Activated CD4-positive, alpha-beta memory T cell treated with anti-CD3 and anti-CD28 coated beads, Interleukin-2, amount 10 ng/mL, durations not matched to agents 7 days and 5 days (primary cell): ENCODE data around the gene WDR17. TPM values are rescaled to one million over a fixed set of nuclear protein-coding genes. Genes with fewer than 3 reads are reported as not detected.

ENCODE experiments used
- CTCF ChIA-PET: fragments of 350-600 bp; sonication (Branson Sonifier 250); formaldehyde crosslinking; loops from one replicate; lab custom pipeline; 2021; ENCODE audit warnings: antibody characterized with exemption, inconsistent platforms; lab: Charles Lee
- POLR2A ChIA-PET: fragments of 350-600 bp; sonication (Branson Sonifier 250); formaldehyde crosslinking; loops from one replicate; lab custom pipeline; 2021; ENCODE audit warnings: antibody characterized with exemption; lab: Charles Lee
- DNase-seq: peaks from one replicate; pipeline ENCODE4 v3.0.0-alpha.2; 2020
- H3K27ac Mint-ChIP-seq: one replicate; pipeline ENCODE4 v1.8.0; 2021; ENCODE audit warnings: mild to moderate bottlenecking, mixed read lengths
- H3K27me3 Mint-ChIP-seq: one replicate; pipeline ENCODE4 v1.8.0; 2021; ENCODE audit warnings: mixed read lengths
- H3K36me3 Mint-ChIP-seq: one replicate; pipeline ENCODE4 v1.8.0; 2021; ENCODE audit warnings: low read depth, mixed read lengths
- H3K4me1 Mint-ChIP-seq: one replicate; pipeline ENCODE4 v1.8.0; 2021; ENCODE audit warnings: mixed read lengths
- H3K4me3 Mint-ChIP-seq: one replicate; pipeline ENCODE4 v1.8.0; 2021; ENCODE audit warnings: mild to moderate bottlenecking, mixed read lengths
- H3K9me3 Mint-ChIP-seq: one replicate; pipeline ENCODE4 v1.8.0; 2021; ENCODE audit warnings: mixed read lengths
- total RNA-seq, 2 experiments: library from RNA; stranded (reverse); gene quantifications; one replicate each; pipeline ENCODE4 v1.2.3, GENCODE V29; 2021

Gene WDR17
- under 1 TPM; 0.70 to 0.78 TPM for total RNA-seq

DNA sequence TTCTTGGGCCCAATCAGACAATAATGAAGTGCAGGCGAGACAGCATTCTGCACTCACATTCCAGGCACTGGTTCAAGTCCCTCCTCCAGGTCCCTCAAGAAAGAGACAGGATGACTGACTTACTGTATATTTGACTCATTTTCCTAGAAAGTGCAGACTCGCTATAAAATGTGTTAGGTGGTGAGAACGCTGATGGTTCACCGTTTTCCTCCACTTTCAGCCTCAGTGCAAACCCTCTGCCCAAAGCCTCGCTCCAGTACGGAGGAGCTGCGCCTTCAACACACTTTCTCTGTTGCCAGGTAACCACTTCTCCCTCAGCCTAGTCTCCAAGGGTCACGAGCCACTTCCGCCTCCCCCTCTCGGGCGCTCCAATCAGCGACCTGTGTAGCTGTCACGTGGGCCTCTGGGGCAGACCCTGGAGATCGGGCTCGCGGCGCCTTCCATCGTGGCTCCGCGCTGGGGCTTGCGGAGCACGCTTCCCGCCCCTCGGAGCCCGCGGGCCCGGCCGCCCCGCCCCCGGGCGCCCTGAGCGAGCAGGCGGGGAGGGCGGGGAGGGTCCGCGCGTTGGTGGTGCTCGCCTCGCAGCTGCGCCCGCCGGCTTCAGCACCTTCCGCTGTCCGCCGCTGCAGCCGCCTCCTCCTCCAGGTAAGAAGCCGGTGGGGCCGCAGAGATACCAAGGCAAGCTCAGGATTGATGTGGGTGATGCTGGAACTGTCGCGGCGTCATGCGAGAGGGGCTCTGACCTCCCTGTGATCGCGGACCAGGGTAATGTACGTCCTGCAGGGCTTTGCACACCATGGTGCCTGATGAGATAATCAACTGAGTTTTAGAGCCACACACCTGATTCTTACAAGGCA is at the start of gene WDR17:
WDR17 (plus strand) TSS at position 407 of the 857 bp plus-strand sequence. CDS start 45,740 bp downstream, outside the sequence.
- ChIA-PET POLR2A (no interaction called here), CTCF (no interaction called here)
- peaks cover 11% of the 10 kb centered on the region for H3K4me1 Mint-ChIP-seq
- peak; percentile 69 for DNase-seq
- H3K9me3 Mint-ChIP-seq, result no peaks in the 10 kb centered on the region
- no peaks in the 10 kb centered on the region for H3K36me3 Mint-ChIP-seq
- no peak within 1 kb of the TSS for H3K27ac Mint-ChIP-seq
- peaks cover 16% of the 10 kb centered on the region for H3K27me3 Mint-ChIP-seq
- peak within 1 kb of the TSS; percentile 73 for H3K4me3 Mint-ChIP-seq

DNA sequence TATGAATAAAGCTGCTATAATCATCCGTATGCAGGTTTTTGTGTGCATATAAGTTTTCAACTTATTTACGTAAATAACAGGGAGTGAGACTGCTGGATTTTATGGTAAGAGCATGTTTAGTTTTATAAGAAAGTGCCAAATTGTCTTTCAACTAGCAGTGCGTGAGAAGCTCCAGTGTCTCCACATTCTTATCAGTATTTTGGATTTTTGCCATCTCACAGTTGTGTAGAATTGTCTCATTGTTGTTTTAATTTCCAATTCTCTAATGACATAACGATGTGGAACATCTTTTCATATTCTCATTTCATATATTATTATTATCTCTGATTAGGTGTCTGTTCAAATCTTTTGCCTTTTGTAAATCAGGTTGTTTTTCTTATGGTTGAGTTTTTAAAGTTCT is 49.0 kb upstream of the WDR17 start:
- Mint-ChIP-seq H3K27me3 (no peaks in the 10 kb centered on the region), H3K4me3 (no peak overlapping the region), H3K36me3 (no peaks in the 10 kb centered on the region), H3K27ac (no peak overlapping the region), H3K9me3 (no peaks in the 10 kb centered on the region), H3K4me1 (no peaks in the 10 kb centered on the region)
- ChIA-PET POLR2A (no interaction called here), CTCF (no interaction called here)
- no peak for DNase-seq

DNA sequence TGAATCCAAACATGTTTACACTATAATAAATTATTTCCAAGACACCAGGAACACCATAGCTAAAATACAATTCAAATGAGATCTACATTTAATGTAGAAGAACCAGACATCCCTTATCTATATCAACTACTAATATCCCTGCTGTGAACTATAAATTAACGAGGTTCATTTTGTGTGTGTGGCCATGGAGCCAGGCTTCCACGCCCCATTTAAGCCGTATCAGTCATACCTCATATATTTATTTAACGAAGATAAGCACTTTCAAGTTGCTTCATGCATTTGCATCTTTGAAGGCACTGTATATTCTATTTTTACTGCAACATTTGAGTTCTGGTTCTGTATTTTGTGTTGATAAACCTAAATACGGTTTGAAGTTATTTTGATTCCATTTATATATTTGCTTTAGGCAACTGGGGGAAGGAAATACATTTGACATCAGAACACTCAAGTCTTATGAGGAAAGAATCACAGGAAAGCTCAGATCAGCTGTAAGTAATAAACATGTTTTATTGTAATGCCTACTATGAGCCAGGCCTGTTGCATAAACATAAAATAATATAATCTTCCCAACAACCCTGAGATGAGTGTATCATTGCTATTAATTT is 45.1 kb upstream of the WDR17 start:
- POLR2A ChIA-PET, result no interaction called here
- DNase-seq, result no peak
- CTCF ChIA-PET, result no interaction called here

DNA sequence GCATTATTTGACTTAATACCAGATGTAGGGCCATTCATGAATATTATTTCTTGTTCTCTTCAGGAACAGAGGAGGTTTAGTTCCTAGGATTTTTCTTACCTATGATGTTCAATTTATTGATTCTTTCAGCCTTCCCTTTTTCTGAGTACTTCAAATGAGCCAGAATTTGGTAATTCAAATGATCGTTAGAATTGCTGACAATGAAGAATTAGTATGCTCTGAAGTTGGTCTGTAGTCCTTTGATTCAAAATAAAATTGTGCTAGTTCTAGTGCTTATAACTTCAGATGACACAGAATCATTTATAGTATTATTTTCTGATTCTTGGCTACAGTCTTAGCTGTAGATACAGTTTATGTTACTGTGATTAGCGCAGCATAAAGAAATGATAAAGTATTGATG is 35.2 kb upstream of the WDR17 start:
- no peaks in the 10 kb centered on the region for H3K9me3 Mint-ChIP-seq
- no peaks in the 10 kb centered on the region for H3K36me3 Mint-ChIP-seq
- ChIA-PET CTCF (no interaction called here), POLR2A (no interaction called here)
- H3K27ac Mint-ChIP-seq, result no peak overlapping the region
- H3K4me3 Mint-ChIP-seq, result no peak overlapping the region
- no peaks in the 10 kb centered on the region for H3K4me1 Mint-ChIP-seq
- no peak for DNase-seq
- H3K27me3 Mint-ChIP-seq, result no peaks in the 10 kb centered on the region

More for the DNA sequence above, 45.1 kb upstream of the WDR17 start:
- Mint-ChIP-seq H3K27me3 (no peaks in the 10 kb centered on the region), H3K4me3 (no peak overlapping the region), H3K9me3 (no peaks in the 10 kb centered on the region), H3K27ac (no peak overlapping the region), H3K36me3 (no peaks in the 10 kb centered on the region), H3K4me1 (no peaks in the 10 kb centered on the region)

DNA sequence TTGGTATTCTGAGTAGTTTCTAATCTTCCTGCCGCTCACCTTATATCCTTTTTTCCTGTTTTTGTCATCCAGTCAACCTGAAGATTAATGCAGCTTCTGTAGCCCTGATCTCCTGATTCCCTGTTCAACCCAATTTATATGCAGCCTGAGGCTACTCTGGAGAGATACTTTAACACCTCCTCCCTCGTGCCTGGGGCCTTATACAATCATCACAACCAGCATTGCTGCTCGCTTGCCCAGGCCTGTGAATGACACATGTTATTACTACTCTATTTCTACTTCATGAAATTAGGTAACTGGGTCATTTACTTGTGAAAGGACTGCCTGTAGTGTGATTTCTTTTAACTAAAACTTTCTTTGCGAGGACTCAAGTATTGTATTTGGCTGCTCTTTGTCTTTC is 33.7 kb upstream of the WDR17 start:
- Mint-ChIP-seq H3K36me3 (no peaks in the 10 kb centered on the region), H3K27me3 (no peaks in the 10 kb centered on the region), H3K4me3 (no peak overlapping the region), H3K27ac (no peak overlapping the region), H3K9me3 (no peaks in the 10 kb centered on the region), H3K4me1 (no peaks in the 10 kb centered on the region)
- ChIA-PET POLR2A (no interaction called here), CTCF (no interaction called here)
- DNase-seq, result no peak

DNA sequence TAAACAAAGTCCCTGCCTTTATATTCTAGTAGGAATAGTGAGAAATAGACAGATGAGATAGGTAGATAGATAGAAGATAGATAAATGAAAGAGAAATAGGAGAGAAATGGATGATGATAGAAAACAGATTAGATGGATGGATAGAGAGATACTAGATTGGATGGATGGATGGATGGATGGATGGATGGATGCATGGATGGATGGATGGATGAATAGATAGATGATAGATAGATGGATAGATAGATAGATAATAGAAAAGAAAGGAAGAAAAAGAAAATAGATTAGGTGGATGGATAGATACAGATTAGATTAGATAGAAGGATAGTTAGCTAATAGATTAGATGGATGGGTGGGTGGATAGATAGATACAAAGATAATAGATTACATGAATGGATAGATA is 33.2 kb upstream of the WDR17 start:
- H3K4me3 Mint-ChIP-seq, result no peak overlapping the region
- H3K27ac Mint-ChIP-seq, result no peak overlapping the region
- H3K27me3 Mint-ChIP-seq, result no peaks in the 10 kb centered on the region
- H3K9me3 Mint-ChIP-seq, result no peaks in the 10 kb centered on the region
- no peaks in the 10 kb centered on the region for H3K36me3 Mint-ChIP-seq
- no peaks in the 10 kb centered on the region for H3K4me1 Mint-ChIP-seq
- DNase-seq, result no peak
- POLR2A ChIA-PET, result no interaction called here
- CTCF ChIA-PET, result no interaction called here

DNA sequence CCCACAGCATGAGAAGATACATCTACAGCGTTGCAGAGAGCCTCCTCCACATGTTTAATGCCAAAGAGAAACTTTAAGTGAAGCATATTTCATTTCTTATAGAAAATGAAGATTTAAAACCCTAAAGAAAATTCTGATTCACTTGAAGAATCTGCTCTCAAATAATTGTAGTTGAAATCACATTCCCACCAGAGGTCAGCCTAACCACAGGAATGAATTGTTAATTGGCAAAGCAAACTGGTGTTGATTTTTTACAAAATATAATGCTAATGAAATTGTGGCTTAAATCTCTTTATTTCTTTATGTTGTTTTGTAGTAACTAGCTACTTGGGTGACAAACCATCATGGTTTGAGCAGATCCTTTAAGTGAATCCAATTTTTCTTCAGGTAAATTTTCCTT is 31.1 kb upstream of the WDR17 start:
- ChIA-PET POLR2A (no interaction called here), CTCF (no interaction called here)
- DNase-seq, result no peak
- no peaks in the 10 kb centered on the region for H3K4me1 Mint-ChIP-seq
- H3K36me3 Mint-ChIP-seq, result no peaks in the 10 kb centered on the region
- no peaks in the 10 kb centered on the region for H3K27me3 Mint-ChIP-seq
- H3K27ac Mint-ChIP-seq, result no peak overlapping the region
- no peak overlapping the region for H3K4me3 Mint-ChIP-seq
- H3K9me3 Mint-ChIP-seq, result no peaks in the 10 kb centered on the region

DNA sequence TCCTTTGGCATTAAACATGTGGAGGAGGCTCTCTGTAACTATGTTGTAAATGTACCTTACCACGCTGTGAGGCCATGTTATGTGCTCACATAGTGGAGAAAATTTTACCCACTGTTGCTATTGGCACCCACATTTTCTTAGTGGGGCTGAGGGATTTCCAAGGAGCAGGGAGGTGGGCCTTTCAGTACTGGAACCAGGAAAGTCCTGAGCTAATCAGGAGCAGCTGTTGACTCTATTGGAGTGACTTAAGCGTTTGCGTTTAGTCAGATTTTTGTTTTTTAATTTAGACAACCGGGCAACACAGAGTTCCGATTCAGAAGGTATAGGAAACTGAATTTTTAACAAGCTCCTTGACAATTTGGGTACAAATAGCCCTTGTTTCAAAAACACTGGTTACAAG is 30.7 kb upstream of the WDR17 start:
- Mint-ChIP-seq H3K27me3 (no peaks in the 10 kb centered on the region), H3K9me3 (no peaks in the 10 kb centered on the region), H3K4me3 (no peak overlapping the region), H3K36me3 (no peaks in the 10 kb centered on the region), H3K27ac (no peak overlapping the region), H3K4me1 (no peaks in the 10 kb centered on the region)
- ChIA-PET CTCF (no interaction called here), POLR2A (no interaction called here)
- no peak for DNase-seq

DNA sequence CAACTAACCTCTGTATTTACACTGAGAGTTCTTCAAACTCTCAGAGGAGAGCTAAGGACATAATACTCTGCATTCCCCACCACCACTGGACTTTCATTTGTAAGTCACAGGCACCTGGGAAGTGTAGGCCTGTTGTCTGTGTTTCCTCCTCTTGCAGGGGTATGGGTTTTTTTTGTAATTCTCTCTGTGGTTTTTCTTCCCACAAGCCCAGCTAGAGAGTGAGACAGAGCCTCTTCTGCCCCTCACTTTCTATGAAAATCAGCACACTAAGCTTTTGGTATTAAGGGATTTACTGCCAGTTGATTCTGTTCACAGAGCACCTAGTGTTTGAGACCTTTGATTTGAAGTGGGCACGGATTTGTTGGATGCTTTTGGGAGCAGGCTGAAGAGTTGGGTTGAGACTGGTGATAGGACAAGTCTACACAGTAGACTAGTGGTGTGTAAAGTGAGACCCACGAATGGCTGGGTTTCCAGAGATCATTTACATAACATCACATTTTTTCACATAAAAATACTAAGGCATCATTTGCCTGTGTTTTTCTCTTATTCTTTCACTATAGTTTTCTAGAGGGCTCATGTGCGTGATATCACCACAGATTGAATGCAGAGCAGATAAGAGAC is 28.9 kb upstream of the WDR17 start:
- DNase-seq, result no peak
- H3K27ac Mint-ChIP-seq, result no peak overlapping the region
- H3K9me3 Mint-ChIP-seq, result no peaks in the 10 kb centered on the region
- H3K27me3 Mint-ChIP-seq, result no peaks in the 10 kb centered on the region
- H3K4me3 Mint-ChIP-seq, result no peak overlapping the region
- no peaks in the 10 kb centered on the region for H3K36me3 Mint-ChIP-seq
- POLR2A ChIA-PET, result no interaction called here
- no peaks in the 10 kb centered on the region for H3K4me1 Mint-ChIP-seq
- CTCF ChIA-PET, result no interaction called here

DNA sequence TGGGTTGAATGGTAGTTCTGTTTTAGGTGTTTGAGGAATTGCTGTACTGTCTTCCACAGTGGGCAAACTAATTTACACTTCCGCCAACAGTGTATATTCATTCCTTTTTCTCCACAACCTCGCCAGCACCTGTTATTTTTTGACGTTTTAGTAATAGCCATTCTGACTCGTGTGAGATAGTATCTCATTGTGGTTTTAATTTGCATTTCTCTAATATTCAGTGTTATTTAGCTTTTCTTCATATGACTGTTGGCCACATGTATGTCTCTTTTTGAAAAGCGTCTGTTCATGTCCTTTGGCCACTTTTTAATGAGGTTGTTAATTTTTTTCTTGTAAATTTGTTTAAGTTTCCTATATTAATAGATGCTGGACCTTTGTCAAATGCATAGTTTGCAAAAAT is 26.9 kb upstream of the WDR17 start:
- Mint-ChIP-seq H3K9me3 (no peaks in the 10 kb centered on the region), H3K4me3 (no peak overlapping the region), H3K36me3 (no peaks in the 10 kb centered on the region), H3K4me1 (no peaks in the 10 kb centered on the region), H3K27me3 (no peaks in the 10 kb centered on the region), H3K27ac (no peak overlapping the region)
- ChIA-PET CTCF (no interaction called here), POLR2A (no interaction called here)
- no peak for DNase-seq

DNA sequence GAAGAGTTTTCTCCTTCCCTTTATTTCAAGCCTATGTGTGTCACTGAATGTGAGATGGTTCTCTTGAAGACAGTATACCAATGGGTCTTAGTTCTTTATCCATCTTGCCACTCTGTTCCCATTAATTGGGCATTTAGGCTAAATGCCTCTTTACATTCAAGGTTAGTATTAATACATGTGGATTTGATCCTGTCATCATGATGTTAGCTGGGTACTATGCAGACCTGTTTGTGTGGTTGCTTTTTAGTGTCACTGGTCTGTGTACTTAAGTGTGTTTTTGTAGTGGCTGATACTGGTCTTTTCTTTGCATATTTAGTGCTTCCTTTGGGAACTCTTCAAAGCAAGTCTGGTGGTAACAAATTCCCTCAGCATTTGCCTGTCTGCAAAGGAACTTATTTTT is 23.4 kb upstream of the WDR17 start:
- no peaks in the 10 kb centered on the region for H3K36me3 Mint-ChIP-seq
- CTCF ChIA-PET, result interaction anchor here (0.6 kb wide), 1 partner anchor 152 kb away, joined by 4 read pairs; no protein-coding TSS in a partner anchor
- H3K27ac Mint-ChIP-seq, result no peak overlapping the region
- no peak for DNase-seq
- H3K4me3 Mint-ChIP-seq, result no peak overlapping the region
- POLR2A ChIA-PET, result no interaction called here
- no peaks in the 10 kb centered on the region for H3K4me1 Mint-ChIP-seq
- H3K27me3 Mint-ChIP-seq, result peaks cover 3% of the 10 kb centered on the region
- no peaks in the 10 kb centered on the region for H3K9me3 Mint-ChIP-seq

DNA sequence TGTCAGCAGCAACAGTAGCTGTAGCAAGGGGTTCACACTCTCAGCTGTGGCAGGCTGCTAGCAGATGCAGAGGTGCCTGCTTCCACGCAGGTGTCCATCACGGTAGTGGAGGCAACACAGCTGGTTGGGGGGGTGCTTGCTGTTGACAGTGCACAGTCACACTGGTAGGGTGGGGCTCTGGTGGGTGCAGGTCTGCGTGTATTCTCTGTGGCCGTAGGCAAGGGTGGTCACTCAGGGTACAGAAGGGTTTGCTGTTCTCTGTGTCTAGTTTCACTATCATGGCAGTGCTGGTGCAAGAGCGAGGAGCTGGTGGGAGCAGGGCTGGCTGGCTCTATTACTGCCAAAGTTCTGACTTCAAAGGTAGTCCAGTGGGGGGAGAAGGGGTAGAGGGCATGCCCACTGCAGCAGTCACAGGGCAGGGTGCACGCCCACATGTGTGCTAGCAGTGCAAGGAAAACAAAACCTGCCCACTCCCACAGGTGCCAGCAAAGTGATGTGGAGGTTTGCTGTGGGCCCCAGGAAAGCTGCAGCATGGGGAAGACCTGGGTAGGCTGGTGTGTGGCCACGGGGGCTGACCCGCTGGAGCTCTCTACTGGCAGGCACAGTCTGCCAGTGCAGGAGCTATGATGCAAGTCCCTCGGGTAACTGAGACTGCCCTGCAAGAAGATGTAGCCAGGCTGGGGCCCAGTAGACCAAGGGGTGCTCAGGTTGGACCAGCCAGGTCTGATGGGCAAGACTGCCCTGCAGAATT is 21.6 kb upstream of the WDR17 start:
- DNase-seq, result no peak
- POLR2A ChIA-PET, result no interaction called here
- Mint-ChIP-seq H3K9me3 (no peaks in the 10 kb centered on the region), H3K4me1 (no peaks in the 10 kb centered on the region), H3K27me3 (peaks cover 5% of the 10 kb centered on the region), H3K4me3 (no peak overlapping the region), H3K27ac (no peak overlapping the region), H3K36me3 (no peaks in the 10 kb centered on the region)
- CTCF ChIA-PET, result no interaction called here

DNA sequence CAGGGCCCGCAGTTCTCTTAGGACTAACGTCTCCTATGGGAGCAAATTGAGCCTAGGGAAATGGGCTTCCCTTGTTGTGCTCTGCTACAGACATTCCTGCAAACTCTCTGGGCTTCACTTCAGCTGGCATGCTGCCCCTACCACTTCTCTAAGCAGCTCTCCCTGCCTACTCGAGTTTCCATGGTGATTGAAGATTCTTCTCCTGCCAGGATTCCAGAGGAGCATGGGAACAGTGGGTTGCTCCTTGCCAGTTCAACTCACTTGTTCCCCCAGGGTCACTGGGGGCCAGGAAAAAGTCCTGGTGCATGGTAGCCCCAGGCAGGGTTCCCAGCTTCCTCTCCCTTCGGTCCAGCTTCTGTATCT is 21.1 kb upstream of the WDR17 start:
- no peaks in the 10 kb centered on the region for H3K36me3 Mint-ChIP-seq
- H3K9me3 Mint-ChIP-seq, result no peaks in the 10 kb centered on the region
- no peaks in the 10 kb centered on the region for H3K4me1 Mint-ChIP-seq
- POLR2A ChIA-PET, result no interaction called here
- H3K4me3 Mint-ChIP-seq, result no peak overlapping the region
- H3K27me3 Mint-ChIP-seq, result peaks cover 5% of the 10 kb centered on the region
- CTCF ChIA-PET, result no interaction called here
- no peak overlapping the region for H3K27ac Mint-ChIP-seq
- no peak for DNase-seq
